Stimulated activated CD4-positive, alpha-beta T cell treated with anti-CD3 and anti-CD28 coated beads, Interleukin-4, amount 100 ng/mL, for 1 hour (primary cell): ENCODE data around the gene KCNC3.

Experiments
- DNase-seq: peaks from one replicate; pipeline ENCODE4 v3.0.0-alpha.2; 2020

Gene KCNC3

GRCh38 chr19:50309396-50310125 lies 19.6 kb downstream of the KCNC3 start:
- no peak for DNase-seq

- no peak for DNase-seq
Observed at GRCh38 chr19:50308991-50309390, 20.2 kb downstream of the KCNC3 start.

GRCh38 chr19:50303558-50303957 lies 25.6 kb downstream of the KCNC3 start:
- DNase-seq = no peak

- no peak for DNase-seq
Observed at GRCh38 chr19:50301607-50301971, 27.6 kb downstream of the KCNC3 start.

- no peak for DNase-seq
Observed at GRCh38 chr19:50300814-50301606, 28.2 kb downstream of the KCNC3 start.

- DNase-seq = no peak
Observed at GRCh38 chr19:50300051-50300450, 29.1 kb downstream of the KCNC3 start.

- DNase-seq = no peak
Observed at GRCh38 chr19:50293263-50294004, 35.7 kb downstream of the KCNC3 start.

- no peak for DNase-seq
Observed at GRCh38 chr19:50292216-50292827, 36.9 kb downstream of the KCNC3 start.

GRCh38 chr19:50290775-50291174 lies 38.4 kb downstream of the KCNC3 start:
- DNase-seq = no peak

- DNase-seq = no peak
Observed at GRCh38 chr19:50290011-50290410, 39.2 kb downstream of the KCNC3 start.

GRCh38 chr19:50288954-50289353 lies 40.2 kb downstream of the KCNC3 start:
- DNase-seq = no peak

- DNase-seq = no peak
Observed at GRCh38 chr19:50287331-50287730, 41.8 kb downstream of the KCNC3 start.

GRCh38 chr19:50286443-50286842 lies 42.7 kb downstream of the KCNC3 start:
- no peak for DNase-seq

GRCh38 chr19:50285833-50286232 lies 43.3 kb downstream of the KCNC3 start:
- DNase-seq = no peak

GRCh38 chr19:50281491-50281890 lies 47.7 kb downstream of the KCNC3 start:
- no peak for DNase-seq

GRCh38 chr19:50280983-50281382 lies 48.2 kb downstream of the KCNC3 start:
- DNase-seq = no peak

- DNase-seq = no peak
Observed at GRCh38 chr19:50280074-50280473, 49.1 kb downstream of the KCNC3 start.

GRCh38 chr19:50277966-50278580 lies 51.1 kb downstream of the KCNC3 start:
- DNase-seq = no peak

GRCh38 chr19:50276370-50277063 lies 52.7 kb downstream of the KCNC3 start:
- no peak for DNase-seq

- DNase-seq = no peak
Observed at GRCh38 chr19:50275577-50276368, 53.4 kb downstream of the KCNC3 start.

- no peak for DNase-seq
Observed at GRCh38 chr19:50273821-50274220, 55.4 kb downstream of the KCNC3 start.
